HG03565 (cell line): ENCODE results near the gene NRDC.
"Not testable (repeated sequence)": the region's sequence is repeated elsewhere in the genome, so short reads cannot be mapped to it uniquely, and the experiment has no call there.

Experiments
- ATAC-seq: cut with Tn5 transposase; IDR thresholded peaks from one replicate; pipeline ENCODE4 v1.9.1; 2021; ENCODE audit warnings: mild to moderate bottlenecking, moderate library complexity; ENCODE audit not compliant: unreplicated experiment

Gene NRDC

GRCh38 chr1:51894748-51895147 is 16.2 kb upstream of the NRDC start:
- not testable (repeated sequence) for ATAC-seq

- no peak for ATAC-seq
Observed at GRCh38 chr1:51878308-51878615, 265 bp downstream of the NRDC start.

GRCh38 chr1:51877434-51878307 is 856 bp downstream of the NRDC start:
- no peak for ATAC-seq

- ATAC-seq, result no peak
Observed at GRCh38 chr1:51875836-51876235, 2.7 kb downstream of the NRDC start.

- no peak for ATAC-seq
Observed at GRCh38 chr1:51875291-51875772, 3.2 kb downstream of the NRDC start.

GRCh38 chr1:51873270-51873669 is 5.3 kb downstream of the NRDC start:
- not testable (repeated sequence) for ATAC-seq

- no peak for ATAC-seq
Observed at GRCh38 chr1:51871351-51871975, 7.1 kb downstream of the NRDC start.

GRCh38 chr1:51870603-51871350 is 7.8 kb downstream of the NRDC start:
- ATAC-seq, result no peak

- ATAC-seq, result no peak
Observed at GRCh38 chr1:51867479-51868232, 10.9 kb downstream of the NRDC start.

GRCh38 chr1:51863384-51863783 is 15.1 kb downstream of the NRDC start:
- peak; percentile 54 for ATAC-seq

- ATAC-seq, result no peak
Observed at GRCh38 chr1:51861669-51862068, 16.9 kb downstream of the NRDC start.

- ATAC-seq, result no peak
Observed at GRCh38 chr1:51859735-51860134, 18.8 kb downstream of the NRDC start.

- ATAC-seq, result no peak
Observed at GRCh38 chr1:51859333-51859732, 19.2 kb downstream of the NRDC start.

- no peak for ATAC-seq
Observed at GRCh38 chr1:51858892-51859291, 19.6 kb downstream of the NRDC start.

- no peak for ATAC-seq
Observed at GRCh38 chr1:51856745-51857144, 21.8 kb downstream of the NRDC start.

- ATAC-seq, result no peak
Observed at GRCh38 chr1:51855624-51856023, 22.9 kb downstream of the NRDC start.

- no peak for ATAC-seq
Observed at GRCh38 chr1:51853360-51853759, 25.2 kb downstream of the NRDC start.

- ATAC-seq, result no peak
Observed at GRCh38 chr1:51851882-51852396, 26.6 kb downstream of the NRDC start.

GRCh38 chr1:51850420-51851223 is 27.9 kb downstream of the NRDC start:
- no peak for ATAC-seq
